A549 (cell line): Measurements from ENCODE around the gene CYP2E1. TPM values are rescaled to one million over a fixed set of nuclear protein-coding genes. Genes with fewer than 3 reads are reported as not detected.

Experiments used
- ATAC-seq, 2 experiments: fragments of 200-7000 bp in 1 of 2; fragments of >200 bp in 1 of 2; cut with Nextera tagmentation in 1 of 2; cut with Tn5 transposase in 1 of 2; 3 replicates each; pipeline versions ENCODE4 v1.8.0 to v1.9.1; 2018 to 2020; ENCODE audit warnings: mild to moderate bottlenecking in 1 of 2, moderate library complexity in 1 of 2
- CTCF ChIA-PET: fragments of 300-600 bp; sonication (Branson Sonifier 250); formaldehyde crosslinking; extraction: SDS; loops from one replicate; lab custom pipeline; 2021; ENCODE audit warnings: antibody characterized with exemption, inconsistent platforms; lab: Yijun Ruan, JAX
- POLR2A ChIA-PET: fragments of 350-600 bp; formaldehyde crosslinking; extraction: SDS; loops from one replicate; lab custom pipeline; 2021; ENCODE audit warnings: antibody characterized with exemption, inconsistent platforms; lab: Yijun Ruan, JAX
- DNase-seq, 2 experiments: peaks; one replicate each; pipeline versions ENCODE4 v3.0.0 to v3.0.0-alpha.2; 2011 to 2016; ENCODE audit warnings: low read depth in 1 of 2, low spot score in 1 of 2
- FAIRE-seq: peaks from 2 replicates; lab custom pipeline; 2011; peaks lifted over from hg19 to GRCh38; lab: Jason Lieb, UNC
- H3K27ac ChIP-seq, 2 experiments: fragments of >200 bp; sonication (Bioruptor Twin); formaldehyde crosslinking; 3 replicates each; pipeline ENCODE4 v1.5.1; 2016 to 2017
- H3K4me1 ChIP-seq: fragments of >200 bp; sonication (Bioruptor Twin); formaldehyde crosslinking; 3 replicates; pipeline ENCODE4 v1.6.1; 2016
- H3K4me2 ChIP-seq: fragments of >200 bp; sonication (Bioruptor Twin); formaldehyde crosslinking; 3 replicates; pipeline ENCODE4 v1.6.1; 2016
- H3K4me3 ChIP-seq: fragments of >200 bp; sonication (Bioruptor Twin); formaldehyde crosslinking; 3 replicates; pipeline ENCODE4 v1.5.1; 2016
- H3K9me3 ChIP-seq: fragments of >200 bp; sonication (Bioruptor Twin); formaldehyde crosslinking; 3 replicates; pipeline ENCODE4 v1.6.1; 2016
- BHLHE40 ChIP-seq: IDR thresholded peaks from 2 replicates; pipeline ENCODE4 v1.6.1; 2012; ENCODE audit warnings: low read depth, low read length, inconsistent platforms
- CEBPB ChIP-seq, 2 experiments: fragments of >200 bp in 1 of 2; sonication (Bioruptor Twin) in 1 of 2; formaldehyde crosslinking in 1 of 2; IDR thresholded peaks; 2 replicates each; pipeline ENCODE4 v1.6.1; 2012 to 2016
- EHMT2 ChIP-seq: fragments of 200-600 bp; sonication (generic); IDR thresholded peaks from 2 replicates; pipeline ENCODE4 v1.6.1; 2016; ENCODE audit warnings: antibody characterized with exemption, low read depth, mild to moderate bottlenecking, moderate library complexity
- EP300 ChIP-seq, 2 experiments: fragments of >200 bp; sonication (Bioruptor Twin); formaldehyde crosslinking; IDR thresholded peaks; 2 replicates in 1 of 2; 3 replicates in 1 of 2; pipeline ENCODE4 v1.6.1; 2016 to 2017
- HES2 ChIP-seq: fragments of >200 bp; sonication (Bioruptor Twin); formaldehyde crosslinking; IDR thresholded peaks from 2 replicates; pipeline ENCODE4 v1.6.1; 2016
- HMGXB4 ChIP-seq: fragments of 250-450 bp; sonication (Bioruptor Pico); IDR thresholded peaks from 2 replicates; pipeline ENCODE4 v1.5.0; 2021; ENCODE audit warnings: mild to moderate bottlenecking, moderate library complexity, borderline replicate concordance
- HOXA7 ChIP-seq: fragments of 250-450 bp; sonication (Bioruptor Pico); IDR thresholded peaks from 2 replicates; pipeline ENCODE4 v1.5.0; 2020; ENCODE audit warnings: mild to moderate bottlenecking, moderate library complexity
- HOXB5 ChIP-seq: fragments of 250-450 bp; sonication (Bioruptor Pico); IDR thresholded peaks from 2 replicates; pipeline ENCODE4 v1.5.0; 2020; ENCODE audit warnings: mild to moderate bottlenecking, moderate library complexity
- KDM5A ChIP-seq: fragments of 200-600 bp; sonication (generic); IDR thresholded peaks from 2 replicates; pipeline ENCODE4 v1.6.1; 2016; ENCODE audit warnings: antibody characterized with exemption, mild to moderate bottlenecking
- MAFK ChIP-seq: fragments of 450-650 bp; IDR thresholded peaks from 2 replicates; pipeline ENCODE4 v1.6.1; 2014; ENCODE audit not compliant: partially characterized antibody
- MAZ ChIP-seq: fragments of 150-350 bp; IDR thresholded peaks from 2 replicates; pipeline ENCODE4 v1.6.1; 2014; ENCODE audit warnings: antibody characterized with exemption, low read depth, low read length, borderline replicate concordance
- RAD21 ChIP-seq, 2 experiments: fragments of >200 bp in 1 of 2; sonication (Bioruptor Twin) in 1 of 2; formaldehyde crosslinking in 1 of 2; IDR thresholded peaks in 1 of 2; conservative IDR thresholded peaks in 1 of 2; 2 replicates in 1 of 2; 3 replicates in 1 of 2; pipeline ENCODE4 v1.6.1; 2012 to 2018; ENCODE audit warnings: inconsistent platforms in 1 of 2
- REST ChIP-seq: fragments of 200-600 bp; sonication (generic); IDR thresholded peaks from 2 replicates; pipeline ENCODE4 v1.6.1; 2016; ENCODE audit warnings: antibody characterized with exemption, mild to moderate bottlenecking, moderate library complexity
- RNF2 ChIP-seq: fragments of 200-600 bp; sonication (generic); IDR thresholded peaks from 2 replicates; pipeline ENCODE4 v1.6.1; 2016; ENCODE audit warnings: low read depth, mild to moderate bottlenecking, antibody characterized with exemption, moderate library complexity, borderline replicate concordance
- SMC3 ChIP-seq: fragments of >200 bp; sonication (Bioruptor Twin); formaldehyde crosslinking; IDR thresholded peaks from 3 replicates; pipeline ENCODE4 v1.6.1; 2018; ENCODE audit warnings: inconsistent platforms
- SREBF2 ChIP-seq: fragments of 450-650 bp; IDR thresholded peaks from 2 replicates; pipeline ENCODE4 v1.6.1; 2014; ENCODE audit warnings: mild to moderate bottlenecking, moderate library complexity
- TFCP2L1 ChIP-seq: fragments of 250-450 bp; sonication (Bioruptor Pico); IDR thresholded peaks from 2 replicates; pipeline ENCODE4 v1.5.0; 2021; ENCODE audit warnings: mild to moderate bottlenecking
- TP53 ChIP-seq: fragments of 250-450 bp; sonication (Bioruptor Pico); IDR thresholded peaks from 2 replicates; pipeline ENCODE4 v1.5.0; 2021; ENCODE audit warnings: mild to moderate bottlenecking, moderate library complexity
- USF2 ChIP-seq: fragments of 450-650 bp; IDR thresholded peaks from 2 replicates; pipeline ENCODE4 v1.6.1; 2014; ENCODE audit warnings: antibody characterized with exemption
- ZC3H11A ChIP-seq: fragments of 450-650 bp; IDR thresholded peaks from 2 replicates; pipeline ENCODE4 v1.6.1; 2014; ENCODE audit warnings: antibody characterized with exemption, mild to moderate bottlenecking
- WGBS: methylation state at CpG from one replicate; pipeline ENCODE4 v1.1.6; 2017; ENCODE audit errors: missing lambda C conversion rate; 5-methylcytosine and 5-hydroxymethylcytosine counted together
- polyA plus RNA-seq, 4 experiments: library from polyadenylated mRNA; depleted of rRNA in 3 of 4; stranded (reverse); fragments of >200 nt; fragmentation: RNase III in 1 of 4; extraction: RNeasy Plus Mini Kit Qiagen cat#74134 plus additional on column Dnase treatment in 1 of 4; gene quantifications; 2 replicates in 3 of 4; 3 replicates in 1 of 4; pipeline ENCODE4 v1.2.3, GENCODE V29; 2011 to 2017

Gene CYP2E1
- polyA plus RNA-seq, 2 of the 4 experiments (the other 2 are of a cell fraction) = 0.14 to 0.75 TPM

- H3K4me1 ChIP-seq = no peaks in the 10 kb centered on the region
- peaks cover 6% of the 10 kb centered on the region; the same call in 1 of the 3 replicates for H3K9me3 ChIP-seq
- ChIA-PET CTCF (interaction anchor here (0.9 to 2.4 kb wide), 3 partner anchors 9 to 180 kb away, joined by 3 to 14 read pairs (median 6); no protein-coding TSS in a partner anchor), POLR2A (no interaction called here)
- TF ChIP-seq ZC3H11A (no peak), TP53 (CRISPR knock-in tag) (no peak), EHMT2 (no peak), RNF2 (no peak), HMGXB4 (CRISPR knock-in tag) (no peak)
- FAIRE-seq (peak; percentile 67), DNase-seq (no peak), ATAC-seq (no peak)
- H3K4me2 ChIP-seq = no peak overlapping the region
- no peak overlapping the region for H3K4me3 ChIP-seq
- no peak overlapping the region for H3K27ac ChIP-seq
- 16% methylated on average over 4 of the region's 4 CpGs for WGBS
These were observed 17.5 kb upstream of the CYP2E1 start for GRCh38 chr10:133509700-133510099.

- WGBS = 4% methylated on average over 4 of the region's 4 CpGs
- no peak for FAIRE-seq
- ATAC-seq = no peak
These were observed 15.8 kb upstream of the CYP2E1 start for GRCh38 chr10:133511408-133511807.

GRCh38 chr10:133511907-133512528 is 15.1 kb upstream of the CYP2E1 start:
- DNase-seq = no peak
- Histone ChIP-seq H3K9me3 (peaks cover 6% of the 10 kb centered on the region; the same call in 1 of the 3 replicates), H3K4me3 (no peak overlapping the region), H3K4me1 (no peaks in the 10 kb centered on the region), H3K27ac (no peak overlapping the region), H3K4me2 (no peak overlapping the region)
- POLR2A ChIA-PET = no interaction called here
- CTCF ChIA-PET = no interaction called here
- no peak for TF ChIP-seq SREBF2
- TF ChIP-seq USF2 = no peak
- TF ChIP-seq HOXA7 (CRISPR knock-in tag) = no peak
- no peak for TF ChIP-seq MAZ
- no peak for TF ChIP-seq HES2
- TF ChIP-seq EP300 (IDR thresholded peaks at IDR 0.05) = no peak
- TF ChIP-seq REST = no peak
- no peak for TF ChIP-seq BHLHE40
- no peak for TF ChIP-seq HOXB5 (CRISPR knock-in tag)
- no peak for TF ChIP-seq RAD21 (conservative IDR thresholded peaks at IDR 0.05 in 1 of 2, IDR thresholded peaks at IDR 0.05 in 1 of 2)
- TF ChIP-seq KDM5A = no peak
- no peak for TF ChIP-seq SMC3
- FAIRE-seq = peak; percentile 13
- WGBS = 6% methylated on average over 4 of the region's 4 CpGs
- ATAC-seq = no peak

More at GRCh38 chr10:133511408-133511807, 15.8 kb upstream of the CYP2E1 start:
- no peak for TF ChIP-seq CEBPB (IDR thresholded peaks at IDR 0.05)
- no peak for TF ChIP-seq MAFK
- TF ChIP-seq TFCP2L1 = no peak
- no peak for TF ChIP-seq ZC3H11A
- POLR2A ChIA-PET = no interaction called here
- Histone ChIP-seq H3K4me2 (no peak overlapping the region), H3K9me3 (peaks cover 6% of the 10 kb centered on the region; the same call in 1 of the 3 replicates), H3K4me1 (no peaks in the 10 kb centered on the region), H3K4me3 (no peak overlapping the region), H3K27ac (no peak overlapping the region)
- DNase-seq = no peak
- CTCF ChIA-PET = no interaction called here
